Lower lobe of right lung (tissue), 2 donors: Measurements from ENCODE around the gene DUSP22. TPM values are rescaled to one million over a fixed set of nuclear protein-coding genes. Genes with fewer than 3 reads are reported as not detected.

Experiments
- ATAC-seq, 2 donors: fragments of 200-7000 bp; cut with Tn5 transposase; one replicate each; pipeline ENCODE4 v1.9.1; 2020 to 2022; ENCODE audit warnings: mild to moderate bottlenecking in 2 of 2, moderate library complexity in 2 of 2
- DNase-seq: peaks from one replicate; pipeline ENCODE4 v3.0.0-alpha.2; 2020
- H3K27ac ChIP-seq: fragments of 200-600 bp; one replicate; pipeline ENCODE4 v1.8.0; 2022
- H3K27me3 ChIP-seq: fragments of 200-600 bp; one replicate; pipeline ENCODE4 v1.8.0; 2022; ENCODE audit warnings: low read depth
- H3K36me3 ChIP-seq: fragments of 200-600 bp; one replicate; pipeline ENCODE4 v1.8.0; 2022; ENCODE audit warnings: mild to moderate bottlenecking
- H3K4me1 ChIP-seq: fragments of 200-600 bp; one replicate; pipeline ENCODE4 v1.8.0; 2022
- H3K4me3 ChIP-seq: fragments of 200-600 bp; one replicate; pipeline ENCODE4 v1.8.0; 2022; ENCODE audit warnings: mild to moderate bottlenecking
- H3K9me3 ChIP-seq: fragments of 200-600 bp; one replicate; pipeline ENCODE4 v1.8.0; 2022
- intact Hi-C: fragments of 100-400 bp; cut with DNase I; formaldehyde crosslinking; loops from one replicate; pipeline ENCODE4 v1.11.0; 2022
- total RNA-seq: library from RNA; stranded (reverse); fragmentation: NEBNext Ultra II Directional; extraction: Animal tissue kit (Norgen Biotek cat#: 25700); gene quantifications from one replicate; pipeline ENCODE4 v1.2.1, GENCODE V29; 2021
- TF ChIP-seq, protein P1 (sequence below): fragments of 200-600 bp; IDR thresholded peaks from one replicate; pipeline ENCODE4 v1.8.0; 2022; ENCODE audit warnings: antibody characterized with exemption, mild to moderate bottlenecking
- donor health status: DM: no; HTN: yes; CAD: no; lungs with severe emphysema.

DUSP22 gene
- total RNA-seq, 1 donor from 2014 or later, result 66.4 TPM

DNA sequence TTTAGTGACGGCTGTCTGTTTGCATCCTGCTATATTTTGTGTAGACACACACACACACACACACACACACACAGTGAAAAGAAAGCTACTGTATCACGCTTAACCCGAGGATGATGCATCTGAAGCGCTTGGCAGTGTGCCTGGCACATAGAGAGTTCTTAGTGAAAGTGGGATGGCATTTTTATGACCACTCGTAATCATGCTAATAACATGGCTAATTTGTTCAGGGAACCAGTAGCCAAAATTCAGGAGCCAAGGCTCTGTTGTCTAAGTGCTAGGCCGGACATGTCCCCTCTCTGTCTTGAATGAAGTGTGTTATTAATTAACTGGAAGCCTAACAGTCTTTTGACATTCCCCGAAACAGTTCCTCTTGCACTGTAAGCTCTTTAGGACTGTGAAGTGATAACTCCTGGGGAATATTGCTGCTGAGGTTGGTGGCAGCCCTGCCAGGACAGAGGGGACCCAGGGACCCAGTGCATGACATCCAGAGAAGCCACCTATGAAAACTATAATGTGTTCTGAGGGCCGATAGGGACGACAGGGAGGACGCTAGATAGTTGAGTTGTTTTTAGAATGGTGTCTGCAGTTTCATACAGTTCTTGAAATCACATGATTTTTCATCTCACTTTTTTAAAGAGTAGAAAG lies 54.2 kb downstream of the DUSP22 start:
- no peak overlapping the region for H3K27ac ChIP-seq
- no peak overlapping the region for H3K4me3 ChIP-seq
- ATAC-seq, result no peak
- no peaks in the 10 kb centered on the region for H3K9me3 ChIP-seq
- intact Hi-C loops, result no loop called here
- no peaks in the 10 kb centered on the region for H3K27me3 ChIP-seq
- peaks cover 38% of the 10 kb centered on the region for H3K36me3 ChIP-seq
- DNase-seq, result no peak
- no peaks in the 10 kb centered on the region for H3K4me1 ChIP-seq
- TF ChIP-seq, protein P1, sequence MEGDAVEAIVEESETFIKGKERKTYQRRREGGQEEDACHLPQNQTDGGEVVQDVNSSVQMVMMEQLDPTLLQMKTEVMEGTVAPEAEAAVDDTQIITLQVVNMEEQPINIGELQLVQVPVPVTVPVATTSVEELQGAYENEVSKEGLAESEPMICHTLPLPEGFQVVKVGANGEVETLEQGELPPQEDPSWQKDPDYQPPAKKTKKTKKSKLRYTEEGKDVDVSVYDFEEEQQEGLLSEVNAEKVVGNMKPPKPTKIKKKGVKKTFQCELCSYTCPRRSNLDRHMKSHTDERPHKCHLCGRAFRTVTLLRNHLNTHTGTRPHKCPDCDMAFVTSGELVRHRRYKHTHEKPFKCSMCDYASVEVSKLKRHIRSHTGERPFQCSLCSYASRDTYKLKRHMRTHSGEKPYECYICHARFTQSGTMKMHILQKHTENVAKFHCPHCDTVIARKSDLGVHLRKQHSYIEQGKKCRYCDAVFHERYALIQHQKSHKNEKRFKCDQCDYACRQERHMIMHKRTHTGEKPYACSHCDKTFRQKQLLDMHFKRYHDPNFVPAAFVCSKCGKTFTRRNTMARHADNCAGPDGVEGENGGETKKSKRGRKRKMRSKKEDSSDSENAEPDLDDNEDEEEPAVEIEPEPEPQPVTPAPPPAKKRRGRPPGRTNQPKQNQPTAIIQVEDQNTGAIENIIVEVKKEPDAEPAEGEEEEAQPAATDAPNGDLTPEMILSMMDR, result no peak

DNA sequence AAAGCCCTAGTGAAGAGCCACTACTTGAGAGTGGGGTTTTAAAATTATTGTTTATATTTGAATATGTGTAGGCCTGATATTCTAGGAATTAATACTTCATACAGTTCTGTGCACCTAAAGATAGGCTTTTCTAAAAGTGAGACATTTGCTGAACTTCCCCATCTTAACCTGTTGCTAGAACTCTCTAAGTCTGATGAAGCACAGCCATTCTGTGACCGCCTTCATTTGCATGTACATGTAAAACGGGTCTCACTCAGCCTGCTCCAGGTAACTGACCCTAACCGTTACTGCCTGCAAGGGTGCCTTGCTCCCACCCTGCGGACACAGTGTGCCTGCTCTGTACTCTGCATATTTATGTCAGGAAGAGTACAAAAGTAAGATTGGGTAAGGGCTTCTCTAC lies 54.9 kb downstream of the DUSP22 start:
- Histone ChIP-seq H3K36me3 (peaks cover 42% of the 10 kb centered on the region), H3K4me3 (no peak overlapping the region), H3K27me3 (no peaks in the 10 kb centered on the region), H3K27ac (no peak overlapping the region), H3K9me3 (no peaks in the 10 kb centered on the region), H3K4me1 (no peaks in the 10 kb centered on the region)
- no peak for ATAC-seq
- TF ChIP-seq, protein P1, result no peak
- DNase-seq, result no peak
- intact Hi-C loops, result no loop called here

DNA sequence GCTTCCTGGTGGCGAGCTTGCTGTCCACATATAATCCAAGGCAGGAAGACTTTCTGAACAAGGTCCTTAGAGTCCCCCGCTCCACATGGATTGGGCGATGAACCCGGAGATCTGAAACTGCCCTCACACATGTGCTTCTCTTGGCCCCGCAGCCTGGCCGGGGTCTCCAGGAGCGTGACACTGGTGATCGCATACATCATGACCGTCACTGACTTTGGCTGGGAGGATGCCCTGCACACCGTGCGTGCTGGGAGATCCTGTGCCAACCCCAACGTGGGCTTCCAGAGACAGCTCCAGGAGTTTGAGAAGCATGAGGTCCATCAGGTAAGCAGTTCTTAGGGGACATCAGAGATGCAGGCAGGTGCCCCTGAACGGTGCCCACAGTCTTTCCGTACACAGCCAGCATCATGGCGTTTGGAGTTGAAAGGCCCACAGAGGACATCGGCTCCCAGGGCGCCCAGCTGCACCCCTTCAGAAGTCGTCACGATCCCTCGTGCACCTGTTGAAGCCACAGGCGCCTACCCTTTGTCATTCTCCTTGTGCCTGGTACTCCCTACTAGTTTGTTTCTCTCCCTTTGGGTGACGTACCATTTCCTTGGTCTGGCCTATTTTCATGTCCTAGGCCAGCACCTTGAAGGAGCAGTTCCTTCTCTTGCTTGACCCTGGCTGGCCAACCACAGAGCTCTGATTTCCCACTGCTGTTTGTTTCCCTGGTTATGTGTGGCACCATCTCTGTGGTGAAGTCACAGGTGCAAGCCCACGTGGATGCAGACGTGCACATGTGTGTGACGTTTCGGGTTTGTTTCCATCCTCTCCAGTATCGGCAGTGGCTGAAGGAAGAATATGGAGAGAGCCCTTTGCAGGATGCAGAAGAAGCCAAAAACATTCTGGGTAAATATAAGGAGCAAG lies 55.9 kb downstream of the DUSP22 start:
- no peak overlapping the region for H3K27ac ChIP-seq
- intact Hi-C loops, result no loop called here
- H3K4me3 ChIP-seq, result no peak overlapping the region
- H3K36me3 ChIP-seq, result peaks cover 42% of the 10 kb centered on the region
- peak; percentile 45 for DNase-seq
- TF ChIP-seq, protein P1, result no peak
- no peaks in the 10 kb centered on the region for H3K4me1 ChIP-seq
- H3K27me3 ChIP-seq, result no peaks in the 10 kb centered on the region
- ATAC-seq, result no peak
- no peaks in the 10 kb centered on the region for H3K9me3 ChIP-seq

DNA sequence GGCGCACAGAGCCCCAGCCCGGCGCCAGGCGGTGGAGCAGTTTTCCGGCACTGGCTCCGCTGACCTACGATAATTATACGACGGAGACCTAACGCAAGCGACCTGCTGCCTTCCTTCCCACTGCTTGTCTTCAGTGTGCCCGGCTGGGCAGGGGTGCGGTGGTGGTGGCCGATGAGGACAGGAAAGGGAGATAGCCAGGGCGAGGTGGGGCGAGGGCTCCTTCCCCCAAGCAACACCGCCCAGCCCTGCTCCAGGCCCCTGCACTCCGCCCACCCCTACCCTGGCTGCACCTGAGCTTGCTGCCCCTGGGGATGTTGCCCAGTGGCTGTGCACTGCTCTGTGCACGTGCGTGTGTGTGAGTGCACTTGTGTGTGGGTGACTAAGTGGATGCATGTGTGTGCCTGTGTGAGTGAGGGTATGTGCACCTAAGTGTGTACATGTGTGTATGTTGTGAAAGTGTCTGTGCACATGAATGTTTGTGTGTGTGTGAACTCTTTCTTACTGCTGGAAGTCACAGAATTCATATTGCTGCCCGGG lies 56.6 kb downstream of the DUSP22 start:
- ATAC-seq, result peak in 1 of 2 donors; percentile 5

DNA sequence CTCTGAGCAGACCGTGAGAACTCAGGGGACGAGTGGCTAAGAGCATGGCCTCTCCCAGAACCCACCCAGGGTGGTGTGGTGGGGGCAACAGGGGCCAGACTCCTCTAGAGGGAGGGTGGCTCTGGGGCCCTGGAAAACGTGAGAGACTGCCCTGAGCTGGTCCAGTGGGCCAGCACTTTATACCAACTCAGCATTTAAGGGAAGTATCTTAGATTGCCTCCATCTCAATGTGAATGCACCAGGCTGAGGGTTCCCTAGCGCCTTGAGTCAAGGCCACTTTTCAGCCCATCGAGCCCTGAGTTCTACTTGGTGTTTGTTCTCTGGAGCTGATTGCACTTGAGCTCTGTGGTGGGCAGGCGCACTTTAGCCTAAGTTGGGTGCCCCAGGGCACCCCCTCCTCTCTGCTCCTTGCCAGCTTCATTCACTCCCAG lies 57.2 kb downstream of the DUSP22 start:
- intact Hi-C loops, result no loop called here
- DNase-seq (peak; percentile 43), ATAC-seq (no peak)
- Histone ChIP-seq H3K9me3 (no peaks in the 10 kb centered on the region), H3K4me1 (no peaks in the 10 kb centered on the region), H3K4me3 (no peak overlapping the region), H3K27ac (no peak overlapping the region), H3K27me3 (no peaks in the 10 kb centered on the region), H3K36me3 (peaks cover 42% of the 10 kb centered on the region)
- TF ChIP-seq, protein P1, result no peak

More for the DNA sequence above, 56.6 kb downstream of the DUSP22 start:
- no peaks in the 10 kb centered on the region for H3K27me3 ChIP-seq
- H3K4me3 ChIP-seq, result no peak overlapping the region
- TF ChIP-seq, protein P1, result no peak
- no peaks in the 10 kb centered on the region for H3K4me1 ChIP-seq
- peaks cover 42% of the 10 kb centered on the region for H3K36me3 ChIP-seq
- intact Hi-C loops, result no loop called here
- H3K27ac ChIP-seq, result no peak overlapping the region
- H3K9me3 ChIP-seq, result no peaks in the 10 kb centered on the region
- DNase-seq, result peak; percentile 48
